ENCODE results near the gene VEGFA. TPM values are rescaled to one million over a fixed set of nuclear protein-coding genes. Genes with fewer than 3 reads are reported as not detected.

Gene VEGFA
- polyA plus RNA-seq, 3 donors, result 19.0 to 454 (median 32.0) TPM

DNA sequence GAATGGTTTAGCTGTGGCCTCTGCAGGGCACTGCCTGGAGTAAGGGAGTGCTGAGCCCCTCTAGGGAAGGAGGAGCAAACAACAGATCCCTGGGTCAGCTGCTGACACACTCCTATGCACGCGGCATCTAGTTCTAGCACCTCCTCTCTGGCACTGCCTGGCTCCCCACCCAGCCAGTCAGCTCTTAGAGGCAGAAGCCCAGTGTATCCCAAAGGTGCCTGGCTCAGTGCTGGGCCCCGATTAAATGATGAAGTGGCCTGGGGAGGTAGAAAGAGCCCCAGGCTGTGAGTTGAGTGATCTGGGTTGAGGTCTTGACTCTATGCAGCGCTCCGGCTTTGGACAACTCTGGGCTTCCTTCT lies 7.6 kb upstream of the VEGFA start:
- Histone ChIP-seq H3K4me2 (replicated peaks; ENCODE audit: extremely low read depth, low read length, poor library complexity, severe bottlenecking) (no peak overlapping the region), H3K79me2 (ENCODE audit: insufficient read depth, low read length) (no peaks in the 10 kb centered on the region), H3K9me3 (replicated peaks in 1 of 2; ENCODE audit: control insufficient read depth in 1 of 2, insufficient read depth in 1 of 2, low read length in 2 of 2) (no peaks in the 10 kb centered on the region), H3K4me1 (ENCODE audit: control insufficient read depth in 1 of 2, insufficient read depth in 2 of 2, low read length in 2 of 2) (peaks cover 15 to 17% of the 10 kb centered on the region in 2 donors), H3K9ac (ENCODE audit: insufficient read depth, low read length, poor library complexity, severe bottlenecking) (no peak overlapping the region), H3K36me3 (replicated peaks in 1 of 2; ENCODE audit: control insufficient read depth in 1 of 2, insufficient read depth in 2 of 2, low read length in 2 of 2) (no peaks in the 10 kb centered on the region), H3K4me3 (replicated peaks in 1 of 3; ENCODE audit: low read depth in 2 of 3, low read length in 3 of 3) (no peak overlapping the region), H3K27me3 (ENCODE audit: control insufficient read depth in 2 of 2, insufficient read depth in 2 of 2, low read length in 2 of 2) (peaks cover 0 to 8% of the 10 kb centered on the region in 2 donors), H4K20me1 (ENCODE audit: insufficient read depth, low read length) (no peaks in the 10 kb centered on the region), H2AFZ (ENCODE audit: insufficient read depth, low read depth, low read length, poor library complexity, severe bottlenecking) (no peak overlapping the region), H3K27ac (ENCODE audit: low read depth in 1 of 2, low read length in 2 of 2) (no peak overlapping the region)
- 100% methylated on average over 3 of the region's 5 CpGs for WGBS (ENCODE audit: insufficient coverage)
- Mint-ChIP-seq H3K4me1 (peaks cover 22% of the 10 kb centered on the region), H3K9me3 (peaks cover 0 to 2% (median 0%) of the 10 kb centered on the region in 7 donors), H3K36me3 (no peaks in the 10 kb centered on the region), H3K4me3 (no peak overlapping the region), H3K27me3 (ENCODE audit: low read depth in 3 of 3) (peaks cover 19 to 28% (median 27%) of the 10 kb centered on the region in 3 donors), H3K27ac (peak overlapping the region in 2 of 7 donors; percentile 4 to 26)
- intact Hi-C loops (cut with micrococcal nuclease), result loop anchor here in 1 of 2 donors (5.0 kb wide), 1 partner anchor 95 kb away; no protein-coding TSS in a partner anchor
- TF ChIP-seq, protein P1, sequence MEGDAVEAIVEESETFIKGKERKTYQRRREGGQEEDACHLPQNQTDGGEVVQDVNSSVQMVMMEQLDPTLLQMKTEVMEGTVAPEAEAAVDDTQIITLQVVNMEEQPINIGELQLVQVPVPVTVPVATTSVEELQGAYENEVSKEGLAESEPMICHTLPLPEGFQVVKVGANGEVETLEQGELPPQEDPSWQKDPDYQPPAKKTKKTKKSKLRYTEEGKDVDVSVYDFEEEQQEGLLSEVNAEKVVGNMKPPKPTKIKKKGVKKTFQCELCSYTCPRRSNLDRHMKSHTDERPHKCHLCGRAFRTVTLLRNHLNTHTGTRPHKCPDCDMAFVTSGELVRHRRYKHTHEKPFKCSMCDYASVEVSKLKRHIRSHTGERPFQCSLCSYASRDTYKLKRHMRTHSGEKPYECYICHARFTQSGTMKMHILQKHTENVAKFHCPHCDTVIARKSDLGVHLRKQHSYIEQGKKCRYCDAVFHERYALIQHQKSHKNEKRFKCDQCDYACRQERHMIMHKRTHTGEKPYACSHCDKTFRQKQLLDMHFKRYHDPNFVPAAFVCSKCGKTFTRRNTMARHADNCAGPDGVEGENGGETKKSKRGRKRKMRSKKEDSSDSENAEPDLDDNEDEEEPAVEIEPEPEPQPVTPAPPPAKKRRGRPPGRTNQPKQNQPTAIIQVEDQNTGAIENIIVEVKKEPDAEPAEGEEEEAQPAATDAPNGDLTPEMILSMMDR (IDR thresholded peaks at IDR 0.05), result no peak
- no peak for DNase-seq

DNA sequence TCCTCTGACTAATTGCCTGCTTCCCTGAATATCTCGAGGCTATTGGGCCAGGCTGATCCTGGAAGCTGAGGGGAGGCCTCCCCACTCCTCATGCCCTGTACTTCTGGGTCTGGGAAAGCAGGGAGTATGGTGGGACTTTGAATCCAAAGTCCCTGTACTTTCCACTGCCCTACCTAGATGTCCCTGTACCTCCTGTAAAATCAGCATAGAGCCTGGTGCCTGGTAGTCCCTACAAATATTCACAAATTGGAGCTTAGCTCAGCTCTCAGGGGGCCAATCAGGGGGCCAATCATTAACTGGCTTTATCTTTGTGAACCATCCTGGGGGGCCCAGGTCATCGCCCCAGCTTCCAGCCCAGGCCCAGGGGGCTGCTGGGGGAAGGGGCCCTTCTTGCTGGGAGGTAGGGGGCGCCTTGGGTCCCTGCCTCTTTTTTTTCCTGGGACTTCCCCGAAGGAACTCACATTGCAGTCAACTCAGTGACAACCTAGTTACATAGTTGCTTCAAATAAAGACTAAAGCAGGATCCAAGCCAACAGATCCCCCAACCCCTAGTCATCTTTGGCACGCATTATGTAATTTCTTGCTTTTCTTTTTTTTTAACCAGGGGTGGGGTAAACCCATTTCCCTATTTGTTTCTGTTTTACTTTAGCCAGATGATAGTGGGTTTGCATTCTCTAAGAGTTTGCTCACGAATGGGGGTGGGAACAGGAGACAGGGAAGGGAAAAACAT lies 6.9 kb upstream of the VEGFA start:
- TF ChIP-seq, protein P1 (IDR thresholded peaks at IDR 0.05), result no peak
- H3K27ac Mint-ChIP-seq, result peak overlapping the region; percentile 41 to 83 (median 60)
- WGBS (ENCODE audit: insufficient coverage), result 25% methylated on average over 1 of the region's 6 CpGs
- peaks cover 19 to 29% (median 28%) of the 10 kb centered on the region in 3 donors for H3K27me3 Mint-ChIP-seq (ENCODE audit: low read depth in 3 of 3)
- Histone ChIP-seq H3K36me3 (replicated peaks in 1 of 2; ENCODE audit: control insufficient read depth in 1 of 2, insufficient read depth in 2 of 2, low read length in 2 of 2) (no peaks in the 10 kb centered on the region), H3K27ac (ENCODE audit: low read depth in 1 of 2, low read length in 2 of 2) (peak overlapping the region; percentile 34 to 47), H3K9me3 (replicated peaks in 1 of 2; ENCODE audit: control insufficient read depth in 1 of 2, insufficient read depth in 1 of 2, low read length in 2 of 2) (no peaks in the 10 kb centered on the region), H4K20me1 (ENCODE audit: insufficient read depth, low read length) (no peaks in the 10 kb centered on the region), H3K27me3 (ENCODE audit: control insufficient read depth in 2 of 2, insufficient read depth in 2 of 2, low read length in 2 of 2) (peaks cover 0 to 8% of the 10 kb centered on the region in 2 donors), H3K79me2 (ENCODE audit: insufficient read depth, low read length) (no peaks in the 10 kb centered on the region), H3K4me2 (replicated peaks; ENCODE audit: extremely low read depth, low read length, poor library complexity, severe bottlenecking) (peak overlapping the region; percentile 20), H3K4me1 (ENCODE audit: control insufficient read depth in 1 of 2, insufficient read depth in 2 of 2, low read length in 2 of 2) (peaks cover 15 to 17% of the 10 kb centered on the region in 2 donors), H2AFZ (ENCODE audit: insufficient read depth, low read depth, low read length, poor library complexity, severe bottlenecking) (no peak overlapping the region), H3K4me3 (replicated peaks in 1 of 3; ENCODE audit: low read depth in 2 of 3, low read length in 3 of 3) (peak overlapping the region in 1 of 3 experiments; percentile 2), H3K9ac (ENCODE audit: insufficient read depth, low read length, poor library complexity, severe bottlenecking) (peak overlapping the region; percentile 30)
- H3K4me1 Mint-ChIP-seq, result peaks cover 22% of the 10 kb centered on the region
- no peaks in the 10 kb centered on the region for H3K36me3 Mint-ChIP-seq
- peaks cover 0 to 2% (median 0%) of the 10 kb centered on the region in 7 donors for H3K9me3 Mint-ChIP-seq
- intact Hi-C loops (cut with micrococcal nuclease), result loop anchor here in 1 of 2 donors (5.0 kb wide), 1 partner anchor 96 kb away; no protein-coding TSS in a partner anchor
- H3K4me3 Mint-ChIP-seq, result peak overlapping the region in 1 of 2 donors; percentile 65
- peak; percentile 64 to 85 (median 75) for DNase-seq

Data from CD14-positive monocyte (primary cell).